Activated CD4-positive, alpha-beta T cell treated with anti-CD3 and anti-CD28 coated beads, Interleukin-2, Interleukin-4, amounts not matched to agents 100 ng/mL and 50 ng/mL, durations not matched to agents 16 hours and 8 hours (primary cell): ENCODE results near the gene ARSG.
"Not testable (repeated sequence)": the region's sequence is repeated elsewhere in the genome, so short reads cannot be mapped to it uniquely, and the experiment has no call there.

Experiments used
- DNase-seq: peaks from one replicate; pipeline ENCODE4 v3.0.0-alpha.2; 2020; ENCODE audit warnings: low spot score

Gene ARSG

DNA sequence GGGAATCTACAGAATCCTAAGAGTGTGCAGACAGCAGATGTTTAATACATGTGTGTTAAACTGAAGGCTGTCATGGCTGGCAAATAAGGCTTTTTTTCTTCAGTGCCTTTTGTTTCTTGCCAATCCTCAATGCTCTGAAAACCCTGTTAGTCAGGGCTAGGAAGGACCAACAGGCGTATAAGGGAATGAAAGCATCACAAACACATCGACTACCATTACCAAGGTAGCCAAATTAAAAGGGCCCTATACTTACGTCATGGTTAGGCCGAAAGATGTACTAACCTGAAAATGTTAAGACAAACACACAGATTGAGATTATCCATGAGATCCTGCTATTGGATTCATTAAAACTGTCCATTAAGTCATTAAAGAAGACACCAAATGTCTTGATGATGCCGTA, 13.5 kb upstream of the ARSG start:
- DNase-seq: no peak

GRCh38 chr17:68281965-68282364, 9.3 kb upstream of the ARSG start:
- not testable (repeated sequence) for DNase-seq

- no peak for DNase-seq
Measured at GRCh38 chr17:68288375-68288774, 2.9 kb upstream of the ARSG start.

- DNase-seq: peak; percentile 24
Measured at GRCh38 chr17:68288804-68289203, 2.5 kb upstream of the ARSG start.

GRCh38 chr17:68289473-68289872, 1.8 kb upstream of the ARSG start:
- no peak for DNase-seq

GRCh38 chr17:68289936-68290267, 1.4 kb upstream of the ARSG start:
- no peak for DNase-seq

- DNase-seq: peak; percentile 64
Measured at GRCh38 chr17:68290268-68290954, 884 bp upstream of the ARSG start.

DNA sequence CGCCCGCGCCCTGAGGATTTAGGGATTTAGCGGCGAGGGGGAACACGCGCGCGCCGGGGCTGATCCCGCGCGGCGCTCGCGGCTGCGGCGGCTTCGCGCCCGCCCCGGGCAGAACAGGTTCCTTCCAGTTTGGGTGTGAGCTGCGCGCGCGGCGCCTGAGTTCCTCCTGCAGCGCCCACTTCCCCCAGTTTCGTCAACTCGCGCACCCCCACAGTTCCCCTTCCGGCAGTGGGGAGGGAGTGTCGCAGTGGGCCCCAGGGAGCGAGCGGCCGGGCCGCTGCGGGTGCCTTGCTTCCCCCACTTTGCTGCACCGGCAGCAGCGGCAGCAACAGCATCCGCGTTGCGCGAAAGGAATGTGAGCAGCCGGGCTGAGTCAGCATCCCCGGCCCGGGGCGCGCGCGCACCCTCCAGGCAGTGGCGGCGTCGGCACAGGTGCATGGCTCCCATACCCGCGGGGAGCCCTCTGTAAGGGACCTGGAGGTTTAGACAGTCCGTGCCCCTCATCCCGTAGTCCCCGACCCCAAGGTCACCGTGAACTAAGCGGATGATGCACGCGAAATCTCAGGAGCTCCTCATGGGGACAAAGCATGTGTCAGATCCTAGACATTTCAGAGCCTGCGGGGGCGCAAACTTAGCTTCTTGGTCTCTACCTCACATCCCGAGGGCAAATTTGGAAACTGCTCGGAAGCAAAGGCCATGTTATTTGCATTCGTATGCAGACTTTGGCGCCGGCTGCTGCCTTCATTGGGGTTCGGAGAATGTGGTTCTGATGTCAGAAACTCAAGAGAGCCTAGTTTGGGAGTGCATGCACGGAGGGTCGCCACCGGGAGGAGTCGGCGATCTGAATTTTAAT, 767 bp downstream of the ARSG start:
- DNase-seq: peak; percentile 91

DNA sequence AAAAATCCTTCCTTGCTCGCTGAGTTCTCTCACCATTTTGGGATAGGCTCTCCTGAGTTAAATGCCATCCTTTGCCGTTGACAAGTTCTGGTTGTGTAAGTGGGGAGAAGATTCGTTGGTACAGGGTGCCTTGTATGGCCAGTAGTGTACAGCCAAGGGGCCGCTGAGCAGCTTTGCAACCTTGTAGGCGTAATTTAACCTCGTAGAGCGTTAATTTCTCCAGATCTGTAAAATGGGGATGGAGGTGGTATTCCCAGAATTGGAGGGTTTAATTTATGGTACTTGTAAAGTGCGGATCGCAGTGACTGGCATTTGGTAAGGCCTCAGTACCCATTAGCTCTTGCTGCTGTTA, 1.4 kb downstream of the ARSG start:
- DNase-seq: no peak

GRCh38 chr17:68293490-68294195, 2.3 kb downstream of the ARSG start:
- no peak for DNase-seq

DNA sequence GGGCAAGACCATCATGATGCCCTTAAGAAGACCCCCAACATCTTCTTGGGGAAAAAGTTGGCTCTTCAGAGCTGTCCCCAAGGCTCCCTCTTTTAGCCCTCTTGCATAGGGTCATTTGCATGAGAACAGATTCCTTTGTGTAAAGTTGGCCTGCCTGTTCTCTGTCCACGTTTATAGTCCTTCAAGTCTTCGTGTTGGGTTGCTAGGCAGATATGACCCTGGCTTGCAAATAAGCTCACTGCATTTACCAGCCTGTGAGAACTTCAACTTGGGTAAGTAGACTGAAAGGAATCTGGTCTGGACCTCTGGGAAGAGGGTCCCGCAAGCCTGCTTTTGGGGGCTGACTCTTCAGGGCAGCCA, 2.9 kb downstream of the ARSG start:
- no peak for DNase-seq

DNA sequence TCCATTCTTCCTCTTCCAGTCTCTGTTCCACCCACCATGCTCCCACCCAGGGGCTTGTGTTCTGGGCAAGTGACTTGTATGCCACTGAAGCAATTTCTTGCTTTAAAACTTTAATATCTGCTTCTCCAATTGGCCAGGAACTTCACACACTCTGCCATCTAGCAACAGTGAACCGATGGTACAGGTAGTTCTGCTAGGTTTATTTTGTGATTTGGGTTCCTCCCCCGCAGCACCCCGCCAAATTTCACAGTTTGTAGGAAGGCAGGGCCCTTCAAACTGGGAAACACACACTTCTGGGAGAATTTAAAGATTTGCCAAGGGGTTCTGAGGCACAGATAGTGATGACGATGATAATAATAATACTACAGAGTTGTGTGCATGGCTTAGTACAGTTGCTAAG, 3.3 kb downstream of the ARSG start:
- DNase-seq: no peak

DNA sequence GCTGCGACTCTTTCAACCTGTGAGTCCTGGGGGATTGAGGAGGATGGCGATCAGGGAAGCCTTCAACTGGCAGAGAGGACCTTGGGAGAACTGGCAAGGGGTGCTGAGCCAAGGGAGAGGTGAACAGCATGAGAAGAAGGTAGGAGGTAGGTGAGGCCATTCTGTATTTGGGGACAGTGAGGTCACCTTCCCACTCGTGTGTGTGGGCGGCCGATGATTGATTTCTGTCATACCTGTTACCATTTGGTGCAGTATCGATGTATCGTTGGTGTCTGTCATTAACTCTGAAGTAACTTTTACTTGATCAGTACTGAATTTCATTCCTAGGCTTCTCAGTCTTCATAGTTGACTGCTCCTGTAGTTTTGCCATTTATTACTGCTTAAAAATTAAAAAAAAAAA, 3.8 kb downstream of the ARSG start:
- no peak for DNase-seq

DNA sequence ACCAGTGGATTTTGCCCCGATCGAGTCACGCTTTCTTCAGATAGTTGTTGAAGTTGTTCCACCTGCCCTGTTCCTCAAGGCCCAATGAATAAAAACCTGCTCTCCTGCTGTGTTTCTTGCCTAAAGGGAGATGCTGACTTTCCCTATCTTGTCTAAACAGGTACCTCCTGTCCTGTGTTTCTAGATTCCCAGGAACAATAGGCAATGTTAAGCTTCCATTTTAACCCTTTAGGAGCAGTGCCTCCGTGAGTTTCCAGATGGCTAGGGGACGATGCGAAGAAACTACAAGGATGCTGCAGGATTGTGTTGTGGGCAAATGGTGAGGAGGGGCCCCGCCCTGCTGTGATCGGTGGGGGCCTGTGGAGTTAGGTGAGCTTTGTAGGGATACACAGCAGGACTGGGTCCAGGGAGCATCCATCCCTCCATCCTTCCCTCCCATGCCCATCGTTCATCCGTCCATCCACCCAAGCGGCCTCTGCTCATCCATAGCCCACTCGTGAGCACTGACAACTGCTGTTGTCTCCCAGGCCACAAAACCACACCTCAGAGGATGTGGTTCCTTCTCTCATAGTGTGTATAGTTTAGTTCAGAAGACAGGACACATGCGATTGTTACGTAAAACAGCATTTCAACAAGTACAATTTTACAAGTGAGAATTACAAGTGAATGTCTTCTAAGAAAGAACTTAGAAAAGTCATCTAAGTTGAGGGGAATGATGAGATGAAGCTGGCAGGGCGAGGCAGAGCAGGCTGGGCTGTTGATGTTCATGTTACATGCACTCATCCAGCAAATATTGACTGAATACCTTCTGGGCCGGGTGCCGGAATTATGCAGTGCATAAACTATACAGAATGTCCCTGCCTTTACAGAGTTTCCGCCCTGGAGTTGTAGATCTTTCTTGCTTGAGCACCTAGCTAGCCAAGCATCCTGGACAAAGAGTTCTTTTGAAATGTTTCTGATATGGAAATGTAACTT, 5.2 kb downstream of the ARSG start:
- DNase-seq: peak; percentile 73

DNA sequence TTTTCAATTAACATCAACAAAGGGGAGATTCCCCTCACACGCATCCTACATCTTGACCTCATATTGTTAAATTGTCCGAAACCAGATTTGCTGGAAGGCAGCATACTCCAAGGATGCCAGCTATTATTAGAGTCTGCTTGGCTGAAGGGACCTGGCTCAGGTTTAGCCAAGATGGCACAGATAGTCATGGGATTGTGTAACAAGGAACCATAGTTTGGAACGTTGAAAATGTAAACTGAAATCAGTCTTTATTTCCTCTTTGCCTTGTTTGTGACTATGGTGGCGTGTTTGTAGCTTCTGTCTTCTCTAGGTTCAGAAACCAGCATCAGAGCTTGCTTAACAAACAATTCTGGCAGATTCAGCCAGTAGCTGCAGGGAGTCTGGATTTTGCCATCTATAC, 5.9 kb downstream of the ARSG start:
- DNase-seq: no peak

GRCh38 chr17:68298601-68299000, 7.3 kb downstream of the ARSG start:
- no peak for DNase-seq

DNA sequence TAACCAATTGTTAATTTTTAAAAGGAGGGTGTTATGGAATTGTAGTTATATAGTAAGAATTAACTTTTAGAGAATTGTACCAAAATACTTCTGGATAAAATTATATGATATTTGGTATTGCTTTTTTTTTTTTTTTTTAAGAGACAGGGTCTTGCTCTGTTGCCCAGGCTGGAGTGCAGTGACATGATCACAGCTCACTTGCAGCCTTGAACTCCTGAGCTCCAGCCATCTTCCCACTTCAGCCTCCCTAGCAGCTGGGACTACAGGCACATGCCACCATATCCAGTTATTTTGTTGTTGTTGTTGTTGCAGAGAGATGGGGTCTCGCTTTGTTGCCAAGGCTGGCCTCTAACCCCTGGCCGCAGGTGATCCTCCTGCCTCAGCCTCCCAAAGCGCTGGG, 8.5 kb downstream of the ARSG start:
- no peak for DNase-seq

GRCh38 chr17:68301438-68301959, 10.2 kb downstream of the ARSG start:
- no peak for DNase-seq

DNA sequence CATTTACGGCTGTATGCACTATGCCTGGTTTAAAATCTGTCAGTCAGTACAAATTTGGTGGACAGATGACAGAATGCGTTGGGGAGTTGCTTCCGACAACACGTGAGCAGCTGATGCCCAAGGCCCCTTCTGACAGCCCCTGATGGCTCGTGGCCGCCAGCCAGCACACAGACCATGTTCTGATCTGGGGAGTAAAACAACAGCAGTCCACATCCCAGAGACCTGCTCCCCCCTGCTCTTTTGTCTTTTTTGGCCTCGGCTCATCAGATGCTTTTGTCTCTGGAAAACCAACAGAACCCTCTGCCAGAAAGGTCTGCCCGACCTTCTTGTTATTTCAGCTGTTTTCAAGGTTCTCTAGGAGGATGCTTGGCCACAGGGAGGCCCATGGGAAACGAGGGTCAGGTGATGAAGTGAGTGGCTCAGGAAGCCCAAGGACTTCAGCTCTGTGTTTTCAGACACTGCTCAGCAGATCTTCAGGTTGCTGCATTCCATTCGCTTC, 10.8 kb downstream of the ARSG start:
- DNase-seq: no peak

GRCh38 chr17:68302666-68303065, 11.4 kb downstream of the ARSG start:
- DNase-seq: no peak

DNA sequence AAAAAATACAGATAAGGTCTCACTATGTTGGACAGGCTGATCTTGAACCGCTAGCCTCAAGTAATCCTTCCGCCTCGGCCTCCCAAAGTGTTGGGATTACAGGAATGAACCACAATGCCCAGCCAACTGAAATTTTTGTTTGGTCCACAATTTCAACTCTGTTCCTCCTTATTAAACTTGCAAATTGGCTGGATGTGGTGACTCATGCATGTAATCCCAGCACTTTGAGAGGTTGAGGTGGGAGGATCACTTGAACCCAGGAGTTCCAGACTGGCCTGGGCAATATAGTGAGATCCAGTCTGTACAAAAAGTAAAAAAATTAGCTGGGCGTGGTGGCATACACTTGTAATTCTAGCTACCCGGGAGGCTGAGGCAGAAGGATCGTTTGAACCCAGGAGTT, 13.4 kb downstream of the ARSG start:
- no peak for DNase-seq

DNA sequence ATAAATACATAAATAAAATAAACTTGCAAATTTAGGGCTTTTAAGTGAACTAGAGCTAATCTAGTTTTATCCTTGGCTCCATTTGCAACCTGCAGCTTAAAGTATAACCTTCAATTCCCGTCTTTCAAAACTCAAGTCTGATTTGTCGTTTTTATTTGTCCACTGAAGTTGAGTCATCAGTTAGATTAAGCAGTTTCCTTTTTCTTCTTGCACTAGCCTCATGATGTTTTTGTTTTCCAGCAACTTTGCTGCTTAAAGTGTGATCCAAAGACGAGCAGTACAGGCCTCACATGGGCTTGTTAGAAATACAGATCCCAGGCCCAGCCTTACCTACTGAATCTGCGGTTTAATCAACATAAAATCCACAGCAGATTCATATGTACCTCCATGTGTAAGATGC, 13.8 kb downstream of the ARSG start:
- no peak for DNase-seq
